Calu3 (cell line): ENCODE measurements around the gene BMPR1B. TPM values are rescaled to one million over a fixed set of nuclear protein-coding genes. Genes with fewer than 3 reads are reported as not detected.
A peak's percentile ranks its signal among the peaks of the same experiment; 100 is the strongest.

Experiments used
- BruUV-seq: library from RNA; stranded (reverse); fragments of 400-500 nt; replicated peaks from 2 replicates; lab custom pipeline; 2021; lab: Mats Ljungman, UMichigan
- CTCF ChIA-PET: fragments of 300-600 bp; sonication (Branson Sonifier 250); formaldehyde crosslinking; loops from one replicate; lab custom pipeline; 2022; ENCODE audit warnings: antibody characterized with exemption; lab: Charles Lee
- DNase-seq: peaks from one replicate; pipeline ENCODE4 v3.0.0; 2022
- H3K27ac Mint-ChIP-seq: one replicate; pipeline ENCODE4 v1.8.0; 2022; ENCODE audit warnings: mixed read lengths; ENCODE audit not compliant: unreplicated experiment
- H3K27me3 Mint-ChIP-seq: one replicate; pipeline ENCODE4 v1.8.0; 2022; ENCODE audit warnings: mixed read lengths; ENCODE audit not compliant: unreplicated experiment
- H3K36me3 Mint-ChIP-seq: one replicate; pipeline ENCODE4 v1.8.0; 2022; ENCODE audit warnings: mild to moderate bottlenecking, moderate library complexity, mixed read lengths; ENCODE audit not compliant: insufficient read depth, unreplicated experiment
- H3K4me1 Mint-ChIP-seq: one replicate; pipeline ENCODE4 v1.8.0; 2022; ENCODE audit warnings: mild to moderate bottlenecking, low read depth, mixed read lengths; ENCODE audit not compliant: unreplicated experiment
- H3K4me3 Mint-ChIP-seq: one replicate; pipeline ENCODE4 v1.8.0; 2022; ENCODE audit warnings: mild to moderate bottlenecking, low read depth, moderate library complexity, mixed read lengths; ENCODE audit not compliant: unreplicated experiment
- H3K9me3 Mint-ChIP-seq: one replicate; pipeline ENCODE4 v1.8.0; 2022; ENCODE audit warnings: low read depth, mixed read lengths; ENCODE audit not compliant: unreplicated experiment
- CTCF ChIP-seq: fragments of 200-600 bp; IDR thresholded peaks from one replicate; pipeline ENCODE4 v1.8.0; 2022; ENCODE audit warnings: antibody characterized with exemption; ENCODE audit not compliant: unreplicated experiment
- intact Hi-C: fragments of 100-400 bp; cut with micrococcal nuclease; formaldehyde crosslinking; loops from one replicate; pipeline ENCODE4 v1.10.0; 2022; ENCODE audit not compliant: unreplicated experiment
- total RNA-seq: library from RNA; stranded (reverse); gene quantifications from 2 replicates; pipeline ENCODE4 v1.2.3, GENCODE V29; 2022

BMPR1B gene
- total RNA-seq, 1 experiment from 2014 or later: 9.2 TPM

- Mint-ChIP-seq H3K4me1 (peaks cover 46% of the 10 kb centered on the region), H3K9me3 (no peaks in the 10 kb centered on the region), H3K4me3 (no peak overlapping the region), H3K27ac (peak overlapping the region; percentile 90), H3K36me3 (no peaks in the 10 kb centered on the region), H3K27me3 (no peaks in the 10 kb centered on the region)
- TF ChIP-seq CTCF: no peak
- DNase-seq: no peak
- TSS peak; percentile 23 for BruUV-seq
- CTCF ChIA-PET: no interaction called here
- intact Hi-C loops: loop anchor here (5.0 kb wide), 1 partner anchor 259 kb away; no protein-coding TSS in a partner anchor
Observed at GRCh38 chr4:95086551-95086950, 328.8 kb downstream of the BMPR1B start.

GRCh38 chr4:95087657-95088455 lies 330.1 kb downstream of the BMPR1B start:
- TF ChIP-seq CTCF: no peak
- Mint-ChIP-seq H3K36me3 (no peaks in the 10 kb centered on the region), H3K4me3 (no peak overlapping the region), H3K4me1 (peaks cover 46% of the 10 kb centered on the region), H3K27ac (peak overlapping the region; percentile 68), H3K9me3 (no peaks in the 10 kb centered on the region), H3K27me3 (no peaks in the 10 kb centered on the region)
- CTCF ChIA-PET: no interaction called here
- intact Hi-C loops: loop anchor here (5.0 kb wide), 1 partner anchor 261 kb away; no protein-coding TSS in a partner anchor
- no TSS peak for BruUV-seq
- DNase-seq: no peak

- H3K27ac Mint-ChIP-seq: peak overlapping the region; percentile 9
- peaks cover 40% of the 10 kb centered on the region for H3K4me1 Mint-ChIP-seq
- no peaks in the 10 kb centered on the region for H3K36me3 Mint-ChIP-seq
- DNase-seq: peak; percentile 4
- H3K27me3 Mint-ChIP-seq: no peaks in the 10 kb centered on the region
- H3K4me3 Mint-ChIP-seq: no peak overlapping the region
- no TSS peak for BruUV-seq
- TF ChIP-seq CTCF: no peak
- intact Hi-C loops: no loop called here
- CTCF ChIA-PET: interaction anchor here (0.7 kb wide), 1 partner anchor 12 kb away, joined by 3 read pairs; no protein-coding TSS in a partner anchor
- H3K9me3 Mint-ChIP-seq: no peaks in the 10 kb centered on the region
Observed at GRCh38 chr4:95091272-95091671, 333.5 kb downstream of the BMPR1B start.

- intact Hi-C loops: no loop called here
- no peaks in the 10 kb centered on the region for H3K27me3 Mint-ChIP-seq
- peaks cover 28% of the 10 kb centered on the region for H3K4me1 Mint-ChIP-seq
- CTCF ChIA-PET: interaction anchor here (0.9 to 1.6 kb wide), 3 partner anchors 8 to 337 kb away, joined by 3 to 4 read pairs (median 3); no protein-coding TSS in a partner anchor
- BruUV-seq: no TSS peak
- no peak overlapping the region for H3K4me3 Mint-ChIP-seq
- no peak for TF ChIP-seq CTCF
- no peaks in the 10 kb centered on the region for H3K9me3 Mint-ChIP-seq
- no peak overlapping the region for H3K27ac Mint-ChIP-seq
- DNase-seq: peak; percentile 8
- H3K36me3 Mint-ChIP-seq: no peaks in the 10 kb centered on the region
Observed at GRCh38 chr4:95092766-95093165, 335.0 kb downstream of the BMPR1B start.
